GM12872 (cell line): ENCODE results near the gene CAB39L.

Experiments
- TF ChIP-seq, protein P1 (sequence below): IDR thresholded peaks from 3 replicates; pipeline ENCODE4 v1.5.1; 2011; ENCODE audit warnings: low read depth, mild to moderate bottlenecking, low read length, moderate library complexity; ENCODE audit not compliant: insufficient read depth

The CAB39L gene

DNA sequence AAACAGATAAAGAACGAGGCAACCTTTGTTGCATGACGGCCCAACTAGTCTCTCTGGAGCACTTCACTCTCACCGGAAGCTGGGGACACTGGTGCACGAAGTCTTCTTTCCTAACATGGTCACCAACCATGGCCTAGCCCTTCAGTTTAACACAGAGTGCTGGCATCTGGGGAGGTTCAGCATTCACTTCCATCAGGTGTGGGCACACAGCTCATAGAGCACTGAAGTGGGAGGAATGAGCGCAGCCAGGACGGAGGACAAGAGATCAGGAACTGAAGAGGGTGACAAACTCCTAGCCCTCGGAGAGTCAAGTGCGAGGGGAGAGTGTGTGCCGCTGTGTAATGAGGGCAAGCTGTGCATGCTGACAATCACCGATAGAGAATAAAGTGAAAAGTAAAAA, 103.7 kb downstream of the CAB39L start:
- TF ChIP-seq, protein P1, sequence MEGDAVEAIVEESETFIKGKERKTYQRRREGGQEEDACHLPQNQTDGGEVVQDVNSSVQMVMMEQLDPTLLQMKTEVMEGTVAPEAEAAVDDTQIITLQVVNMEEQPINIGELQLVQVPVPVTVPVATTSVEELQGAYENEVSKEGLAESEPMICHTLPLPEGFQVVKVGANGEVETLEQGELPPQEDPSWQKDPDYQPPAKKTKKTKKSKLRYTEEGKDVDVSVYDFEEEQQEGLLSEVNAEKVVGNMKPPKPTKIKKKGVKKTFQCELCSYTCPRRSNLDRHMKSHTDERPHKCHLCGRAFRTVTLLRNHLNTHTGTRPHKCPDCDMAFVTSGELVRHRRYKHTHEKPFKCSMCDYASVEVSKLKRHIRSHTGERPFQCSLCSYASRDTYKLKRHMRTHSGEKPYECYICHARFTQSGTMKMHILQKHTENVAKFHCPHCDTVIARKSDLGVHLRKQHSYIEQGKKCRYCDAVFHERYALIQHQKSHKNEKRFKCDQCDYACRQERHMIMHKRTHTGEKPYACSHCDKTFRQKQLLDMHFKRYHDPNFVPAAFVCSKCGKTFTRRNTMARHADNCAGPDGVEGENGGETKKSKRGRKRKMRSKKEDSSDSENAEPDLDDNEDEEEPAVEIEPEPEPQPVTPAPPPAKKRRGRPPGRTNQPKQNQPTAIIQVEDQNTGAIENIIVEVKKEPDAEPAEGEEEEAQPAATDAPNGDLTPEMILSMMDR, result no peak

DNA sequence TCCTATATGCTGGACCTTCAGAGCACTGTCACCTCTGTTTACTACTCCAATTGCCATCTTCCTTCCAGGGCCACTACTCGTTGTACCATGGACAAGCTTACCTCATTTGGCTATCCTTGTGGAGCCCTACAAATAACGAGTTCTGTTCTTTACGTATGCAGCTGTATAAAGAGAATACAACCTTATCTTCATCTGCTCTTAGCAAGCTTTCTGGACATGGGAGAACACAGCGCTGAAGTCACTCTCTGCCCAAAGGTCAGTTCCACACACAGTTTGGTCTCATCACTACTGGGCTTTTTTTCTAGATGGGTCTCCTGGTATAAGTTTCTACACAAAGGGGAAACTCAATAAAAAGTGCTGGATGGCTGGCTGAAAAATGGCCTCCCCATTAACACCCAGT, 107.2 kb downstream of the CAB39L start:
- TF ChIP-seq, protein P1, result no peak

GRCh38 chr13:49330546-49330864, 113.4 kb downstream of the CAB39L start:
- TF ChIP-seq, protein P1, result no peak

- TF ChIP-seq, protein P1, result no peak
Measured at GRCh38 chr13:49329831-49330545, 113.9 kb downstream of the CAB39L start.

- TF ChIP-seq, protein P1, result no peak
Measured at GRCh38 chr13:49326222-49326917, 117.5 kb downstream of the CAB39L start.

- TF ChIP-seq, protein P1, result no peak
Measured at GRCh38 chr13:49323344-49323743, 120.5 kb downstream of the CAB39L start.

GRCh38 chr13:49322702-49323101, 121.2 kb downstream of the CAB39L start:
- TF ChIP-seq, protein P1, result no peak
